AG09309 (cell line): ENCODE results near the gene FAM193B.

Experiments
- DNase-seq: peaks from one replicate; pipeline ENCODE4 v3.0.0-alpha.2; 2010; ENCODE audit warnings: low read depth
- H3K4me3 ChIP-seq: 2 replicates; pipeline ENCODE4 v1.5.1; 2011; ENCODE audit warnings: mild to moderate bottlenecking, low read depth, low read length, moderate library complexity; ENCODE audit not compliant: control insufficient read depth
- TF ChIP-seq, protein P1 (sequence below): IDR thresholded peaks from 2 replicates; pipeline ENCODE4 v1.5.1; 2011; ENCODE audit warnings: mild to moderate bottlenecking, low read depth, low read length, inconsistent platforms; ENCODE audit not compliant: insufficient read depth, control insufficient read depth; ENCODE audit errors: missing control alignments

FAM193B gene

GRCh38 chr5:177479774-177480173, 74.6 kb downstream of the FAM193B start:
- DNase-seq: no peak

GRCh38 chr5:177478711-177479646, 75.4 kb downstream of the FAM193B start:
- no peak overlapping the region for H3K4me3 ChIP-seq
- TF ChIP-seq, protein P1, sequence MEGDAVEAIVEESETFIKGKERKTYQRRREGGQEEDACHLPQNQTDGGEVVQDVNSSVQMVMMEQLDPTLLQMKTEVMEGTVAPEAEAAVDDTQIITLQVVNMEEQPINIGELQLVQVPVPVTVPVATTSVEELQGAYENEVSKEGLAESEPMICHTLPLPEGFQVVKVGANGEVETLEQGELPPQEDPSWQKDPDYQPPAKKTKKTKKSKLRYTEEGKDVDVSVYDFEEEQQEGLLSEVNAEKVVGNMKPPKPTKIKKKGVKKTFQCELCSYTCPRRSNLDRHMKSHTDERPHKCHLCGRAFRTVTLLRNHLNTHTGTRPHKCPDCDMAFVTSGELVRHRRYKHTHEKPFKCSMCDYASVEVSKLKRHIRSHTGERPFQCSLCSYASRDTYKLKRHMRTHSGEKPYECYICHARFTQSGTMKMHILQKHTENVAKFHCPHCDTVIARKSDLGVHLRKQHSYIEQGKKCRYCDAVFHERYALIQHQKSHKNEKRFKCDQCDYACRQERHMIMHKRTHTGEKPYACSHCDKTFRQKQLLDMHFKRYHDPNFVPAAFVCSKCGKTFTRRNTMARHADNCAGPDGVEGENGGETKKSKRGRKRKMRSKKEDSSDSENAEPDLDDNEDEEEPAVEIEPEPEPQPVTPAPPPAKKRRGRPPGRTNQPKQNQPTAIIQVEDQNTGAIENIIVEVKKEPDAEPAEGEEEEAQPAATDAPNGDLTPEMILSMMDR: no peak
- no peak for DNase-seq

More at GRCh38 chr5:177479774-177480173, 74.6 kb downstream of the FAM193B start:
- TF ChIP-seq, protein P1: no peak
- H3K4me3 ChIP-seq: no peak overlapping the region

GRCh38 chr5:177477701-177478477, 76.5 kb downstream of the FAM193B start:
- TF ChIP-seq, protein P1: no peak
- no peak for DNase-seq

GRCh38 chr5:177476531-177477233, 77.7 kb downstream of the FAM193B start:
- H3K4me3 ChIP-seq: no peak overlapping the region
- no peak for DNase-seq
- TF ChIP-seq, protein P1: no peak

More at GRCh38 chr5:177477701-177478477, 76.5 kb downstream of the FAM193B start:
- no peak overlapping the region for H3K4me3 ChIP-seq

GRCh38 chr5:177475563-177476427, 78.6 kb downstream of the FAM193B start:
- DNase-seq: no peak
- H3K4me3 ChIP-seq: no peak overlapping the region
- TF ChIP-seq, protein P1: no peak
